ENCODE measurements around the gene MEOX1. TPM values are rescaled to one million over a fixed set of nuclear protein-coding genes. Genes with fewer than 3 reads are reported as not detected.

The MEOX1 gene
- total RNA-seq, 1 experiment from 2014 or later, result not detected

DNA sequence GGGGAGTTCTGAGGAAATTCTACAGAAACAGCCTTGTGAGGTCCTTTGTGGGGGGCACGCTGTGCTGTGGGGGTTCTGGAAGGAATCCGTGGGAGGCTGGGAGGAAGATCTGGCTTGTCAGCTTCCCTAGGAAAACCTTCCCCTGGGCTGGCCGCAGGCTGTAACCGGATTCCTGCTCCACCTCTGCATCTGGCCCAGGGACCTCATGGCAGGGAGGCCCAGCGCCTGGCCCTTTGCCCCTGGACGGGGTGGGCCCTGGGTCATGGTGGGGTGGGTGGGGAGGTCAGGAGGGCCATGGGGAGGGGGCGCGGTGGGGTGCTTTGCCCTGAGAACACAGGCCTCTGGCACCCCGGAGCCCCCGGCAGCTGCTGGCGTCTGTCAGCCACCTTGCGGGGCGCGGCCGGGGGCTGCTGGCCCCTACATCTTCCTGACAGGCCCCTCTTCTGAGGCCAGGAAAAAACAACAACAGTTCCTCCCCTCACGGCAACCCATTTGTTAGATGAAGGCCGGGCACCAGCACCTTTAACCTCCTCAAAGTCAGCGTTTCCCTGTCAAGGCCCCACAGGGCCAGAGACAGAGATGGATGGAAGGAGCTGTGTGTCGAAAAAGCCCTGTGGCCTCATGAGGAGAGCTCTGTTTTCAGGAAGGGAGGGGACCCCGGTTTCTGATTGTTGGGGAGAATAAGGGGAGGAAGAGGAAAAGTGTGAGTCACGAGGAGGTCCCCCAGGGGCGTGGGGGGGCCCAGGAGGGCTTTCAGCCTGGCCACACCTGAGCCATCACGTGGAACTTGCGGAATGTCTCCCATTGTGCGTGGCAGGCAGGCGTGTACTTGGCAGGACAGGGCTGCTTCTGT lies 3.6 kb upstream of the MEOX1 start:
- in situ Hi-C loops (cut with HindIII; ENCODE audit: low pct_unique_long_range_greater_than_20kb, low sequenced_read_pairs), result no loop called here
- no peak for DNase-seq (ENCODE audit: low read depth, low spot score)

DNA sequence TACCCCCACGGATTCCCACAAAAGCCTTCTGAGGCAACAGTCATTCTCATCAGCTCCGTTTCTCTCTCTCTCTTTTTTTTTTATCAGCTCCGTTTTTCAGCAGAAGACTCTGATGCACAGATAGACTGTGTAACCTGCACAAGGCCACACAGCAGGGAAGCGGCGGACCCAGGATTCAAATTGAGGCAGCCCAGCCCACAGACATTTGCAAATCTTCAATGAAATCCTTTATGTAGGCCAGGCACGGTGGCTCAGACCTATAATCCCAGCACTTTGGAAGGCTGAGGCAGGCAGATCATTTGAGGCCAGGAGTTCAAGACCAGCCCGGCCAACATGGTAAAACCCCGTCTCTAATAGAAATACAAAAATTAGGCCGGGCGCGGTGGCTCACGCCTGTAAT lies 2.4 kb upstream of the MEOX1 start:
- in situ Hi-C loops (cut with HindIII; ENCODE audit: low pct_unique_long_range_greater_than_20kb, low sequenced_read_pairs), result no loop called here

DNA sequence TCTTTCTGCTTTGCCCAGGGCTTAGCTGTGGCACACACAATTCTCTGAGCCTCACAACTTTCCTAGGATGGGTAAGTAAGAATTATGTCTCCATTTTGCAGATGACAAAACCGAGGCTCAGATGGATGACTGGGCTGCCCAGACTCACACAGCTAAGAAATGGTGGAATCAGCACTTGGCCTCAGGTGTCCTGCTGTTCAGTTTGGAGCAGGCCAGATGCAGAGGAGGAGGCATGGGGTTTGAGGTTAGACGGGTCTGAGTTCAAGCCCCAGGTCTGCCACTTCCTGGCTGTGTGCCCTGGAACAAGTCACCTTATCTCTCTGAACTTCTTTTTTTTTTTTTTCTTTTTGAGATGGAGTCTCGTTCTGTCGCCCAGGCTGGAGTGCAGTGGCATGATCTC lies 1.7 kb upstream of the MEOX1 start:
- no peak for DNase-seq (ENCODE audit: low read depth, low spot score)
- in situ Hi-C loops (cut with HindIII; ENCODE audit: low pct_unique_long_range_greater_than_20kb, low sequenced_read_pairs), result no loop called here

More for the DNA sequence above, 2.4 kb upstream of the MEOX1 start:
- no peak for DNase-seq (ENCODE audit: low read depth, low spot score)

DNA sequence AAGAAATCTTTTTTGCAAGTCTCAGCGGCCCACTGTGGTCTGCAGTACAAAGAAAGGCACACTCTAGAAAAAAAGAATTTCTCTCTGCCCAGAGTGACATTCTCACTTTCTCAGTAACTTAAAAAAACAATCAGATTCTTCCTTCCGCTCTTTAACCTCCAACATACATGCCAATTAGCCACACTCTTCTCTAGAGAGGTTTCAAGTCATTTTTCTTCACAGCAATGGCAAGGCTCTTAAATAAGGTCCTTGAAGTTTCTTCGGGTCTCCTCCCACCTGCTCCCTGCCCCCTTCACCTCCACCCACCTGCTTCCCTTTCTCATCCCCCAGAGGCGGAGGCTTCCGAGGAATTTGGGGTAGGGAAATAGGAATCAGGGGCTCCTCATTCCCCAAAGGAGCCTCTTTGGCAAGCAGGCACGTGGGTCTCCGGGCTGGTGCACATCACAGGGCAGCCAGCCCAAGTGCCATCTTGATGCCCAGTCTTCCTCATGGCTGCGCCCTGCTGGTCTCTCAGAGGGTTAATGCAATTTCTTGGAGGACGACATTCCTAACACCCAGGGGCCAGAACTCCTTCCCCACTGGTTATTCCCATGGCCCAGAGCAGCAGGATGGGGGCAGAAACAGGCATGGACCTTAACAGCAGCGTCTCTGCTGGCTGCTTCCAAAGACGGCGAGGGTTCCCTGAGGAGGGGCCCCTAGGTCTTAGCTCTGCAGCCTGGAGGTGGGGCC lies 855 bp upstream of the MEOX1 start:
- in situ Hi-C loops (cut with HindIII; ENCODE audit: low pct_unique_long_range_greater_than_20kb, low sequenced_read_pairs), result no loop called here
- DNase-seq (ENCODE audit: low read depth, low spot score), result no peak

DNA sequence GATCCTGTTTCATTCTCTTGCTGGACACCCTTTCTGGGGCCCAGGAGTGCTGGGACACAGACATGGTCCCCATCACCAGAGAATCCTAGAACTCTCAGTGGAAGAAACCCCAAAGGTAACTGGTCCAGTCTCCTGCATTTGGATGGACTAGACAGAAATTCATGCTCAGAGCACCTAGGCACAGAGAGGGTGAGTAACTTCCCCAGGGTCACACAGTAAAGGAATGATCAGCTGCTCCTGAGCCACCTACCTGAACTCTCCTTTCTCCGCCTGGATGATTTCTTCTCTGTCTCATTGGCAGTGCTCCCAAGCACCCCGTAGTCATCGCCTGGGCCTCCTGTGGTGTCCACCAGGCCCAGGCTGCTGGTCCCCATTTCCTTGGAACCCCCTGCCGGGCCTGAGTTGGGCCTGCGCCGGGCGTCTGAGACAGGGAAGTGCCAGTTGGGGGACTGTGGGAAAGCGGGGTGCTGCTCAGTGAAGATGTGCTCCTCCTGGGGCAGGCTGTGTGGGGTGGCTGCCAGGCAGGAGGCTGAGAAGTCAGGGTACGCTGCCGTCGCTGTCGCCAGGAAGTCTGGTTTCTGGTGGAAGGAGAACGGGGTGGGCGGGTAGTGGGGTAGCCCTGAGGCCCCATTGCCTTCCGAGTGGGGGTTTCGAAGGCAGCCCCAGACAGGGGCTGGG lies 767 bp downstream of the MEOX1 start:
- in situ Hi-C loops (cut with HindIII; ENCODE audit: low pct_unique_long_range_greater_than_20kb, low sequenced_read_pairs), result no loop called here
- DNase-seq (ENCODE audit: low read depth, low spot score), result no peak

DNA sequence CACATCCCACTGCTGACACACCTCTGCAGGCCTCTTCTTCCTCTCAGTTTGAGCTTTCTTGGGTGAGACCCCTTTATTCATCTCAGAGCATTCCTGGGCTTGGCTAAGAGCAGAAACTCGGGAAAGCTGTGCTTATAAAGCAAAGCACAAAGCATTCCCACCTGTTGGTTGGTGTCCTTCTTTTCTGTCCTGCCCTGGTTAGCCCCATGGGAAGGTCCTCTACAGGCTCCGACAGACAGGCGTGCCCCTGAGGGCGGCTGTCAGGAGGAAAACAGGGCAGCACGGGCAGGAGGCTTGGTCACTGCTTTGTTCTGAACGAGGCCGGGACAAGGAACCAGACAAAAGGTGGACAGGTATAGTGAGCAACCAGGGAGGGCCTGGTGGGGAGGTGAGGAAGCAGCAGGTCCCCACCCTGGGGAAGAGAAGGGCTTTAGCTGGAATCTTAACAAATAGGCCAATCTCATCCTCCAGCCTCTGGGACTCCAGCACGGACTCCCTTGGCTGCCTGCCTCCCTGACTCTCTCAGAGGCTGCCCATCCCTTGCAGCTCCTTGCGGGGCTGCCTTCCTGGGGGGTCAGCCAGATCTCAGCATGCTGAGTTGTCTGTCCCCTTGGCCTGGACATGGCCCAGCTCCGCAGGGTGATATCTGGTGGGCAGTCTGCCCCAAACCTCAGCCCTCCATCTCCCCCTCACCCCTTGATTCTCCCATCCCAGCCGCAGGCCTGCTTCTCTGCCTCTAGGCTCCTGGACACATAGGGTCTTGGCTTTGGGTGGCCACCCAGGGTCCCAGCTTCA lies 1.7 kb downstream of the MEOX1 start:
- no peak for DNase-seq (ENCODE audit: low read depth, low spot score)
- in situ Hi-C loops (cut with HindIII; ENCODE audit: low pct_unique_long_range_greater_than_20kb, low sequenced_read_pairs), result no loop called here

DNA sequence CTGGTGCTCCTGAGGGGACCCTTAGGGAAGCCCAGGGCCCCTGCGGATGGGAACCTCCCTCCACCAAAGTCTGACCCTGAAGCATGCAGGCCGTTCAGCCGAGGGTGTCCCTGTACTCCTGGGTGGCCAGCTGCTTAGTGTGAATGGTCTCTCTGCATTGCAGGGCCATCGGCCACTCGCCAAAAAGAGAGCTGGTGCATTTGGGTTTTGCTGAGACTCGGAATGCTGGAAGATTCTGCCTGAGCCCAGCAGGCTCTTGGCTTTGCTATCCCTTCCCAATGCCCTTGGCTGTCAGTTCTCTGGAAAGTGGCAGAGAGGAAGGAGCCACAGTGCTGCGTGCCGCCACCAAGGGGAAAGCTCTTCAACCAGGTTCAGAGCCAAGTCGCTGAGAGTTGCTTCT lies 2.8 kb downstream of the MEOX1 start:
- no peak for DNase-seq (ENCODE audit: low read depth, low spot score)
- in situ Hi-C loops (cut with HindIII; ENCODE audit: low pct_unique_long_range_greater_than_20kb, low sequenced_read_pairs), result no loop called here

DNA sequence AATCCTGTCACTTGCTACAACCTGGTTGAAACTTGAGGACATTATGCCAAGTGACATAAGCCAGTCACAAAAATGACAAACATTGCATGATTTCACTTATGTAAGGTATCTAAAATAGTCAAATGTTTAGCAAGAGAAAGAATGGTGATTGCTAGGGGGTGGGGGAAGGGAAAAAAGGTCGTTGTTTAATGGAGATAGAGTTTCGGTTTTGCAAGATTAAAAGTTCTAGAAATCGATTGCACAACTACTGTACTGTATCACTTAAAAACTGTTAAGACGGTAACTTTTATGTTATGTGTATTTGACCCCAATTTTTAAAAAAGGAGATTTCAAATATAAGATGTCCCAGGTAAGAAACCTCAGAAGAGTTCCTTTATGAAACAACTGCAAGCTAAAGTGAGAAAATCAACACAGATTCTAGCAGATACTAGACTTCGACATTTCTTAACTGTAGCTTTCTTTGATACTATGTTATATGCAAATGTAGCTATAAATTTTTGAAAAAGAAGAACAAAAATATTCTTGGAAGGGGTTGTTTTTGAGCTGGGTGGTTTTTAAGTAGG lies 5.9 kb downstream of the MEOX1 start:
- in situ Hi-C loops (cut with HindIII; ENCODE audit: low pct_unique_long_range_greater_than_20kb, low sequenced_read_pairs), result no loop called here
- no peak for DNase-seq (ENCODE audit: low read depth, low spot score)

DNA sequence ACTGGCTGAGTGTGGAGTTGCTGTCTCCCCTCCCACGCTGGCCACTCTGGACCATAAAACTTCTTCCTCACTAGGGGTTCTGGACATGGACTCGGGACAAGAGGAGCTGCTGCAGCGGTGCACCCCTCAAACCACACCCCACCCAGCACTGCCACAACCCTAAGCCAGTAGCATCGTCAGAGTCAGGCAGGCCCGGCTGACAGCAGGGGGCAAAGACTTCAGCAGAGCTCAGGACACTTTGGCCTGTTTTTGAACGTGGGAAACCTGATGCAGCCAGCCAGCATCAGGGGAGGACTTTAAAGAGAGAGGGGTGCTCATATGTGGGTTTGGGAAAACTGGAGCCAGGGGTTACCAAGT lies 9.6 kb downstream of the MEOX1 start:
- in situ Hi-C loops (cut with HindIII; ENCODE audit: low pct_unique_long_range_greater_than_20kb, low sequenced_read_pairs), result no loop called here
- no peak for DNase-seq (ENCODE audit: low read depth, low spot score)

DNA sequence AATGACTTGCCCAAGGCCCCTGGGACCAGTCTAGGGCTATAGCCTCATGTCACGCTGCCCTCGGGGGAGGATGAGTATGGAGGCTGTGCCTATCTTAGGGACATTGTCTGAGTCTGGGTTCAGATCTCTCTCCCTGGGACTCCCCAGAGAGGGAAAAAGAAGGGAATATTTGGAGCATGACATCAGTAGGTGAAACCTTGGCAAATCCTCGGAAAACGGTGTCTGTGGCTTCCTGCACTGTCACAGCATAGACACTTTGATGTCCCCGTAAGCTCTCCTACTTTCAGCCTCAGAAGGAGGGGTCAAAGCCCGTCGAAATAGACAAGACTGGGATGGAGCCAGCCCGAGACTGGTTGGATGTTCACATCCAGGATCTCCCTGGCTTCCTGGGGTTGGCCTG lies 11.3 kb downstream of the MEOX1 start:
- in situ Hi-C loops (cut with HindIII; ENCODE audit: low pct_unique_long_range_greater_than_20kb, low sequenced_read_pairs), result no loop called here
- no peak for DNase-seq (ENCODE audit: low read depth, low spot score)

DNA sequence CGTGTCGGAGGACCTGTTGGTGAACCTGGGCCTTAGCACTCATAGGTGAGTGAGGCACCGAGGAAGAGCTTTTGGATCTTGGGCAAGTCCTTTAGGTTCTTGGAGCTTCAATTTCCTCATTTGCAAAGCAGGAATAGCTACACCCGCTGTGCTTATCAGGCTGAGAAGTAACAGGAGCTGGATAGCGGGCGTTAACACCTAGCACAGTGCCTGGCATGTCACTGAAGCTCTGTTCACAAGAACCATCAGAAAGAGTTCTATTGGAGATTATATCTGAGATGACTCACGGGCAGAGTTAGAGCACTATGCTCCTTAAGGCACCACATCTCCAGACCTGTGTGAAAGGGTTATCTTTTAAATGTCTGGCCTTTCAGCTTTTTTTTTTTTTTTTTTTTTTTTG lies 12.8 kb downstream of the MEOX1 start:
- no peak for DNase-seq (ENCODE audit: low read depth, low spot score)
- in situ Hi-C loops (cut with HindIII; ENCODE audit: low pct_unique_long_range_greater_than_20kb, low sequenced_read_pairs), result no loop called here

DNA sequence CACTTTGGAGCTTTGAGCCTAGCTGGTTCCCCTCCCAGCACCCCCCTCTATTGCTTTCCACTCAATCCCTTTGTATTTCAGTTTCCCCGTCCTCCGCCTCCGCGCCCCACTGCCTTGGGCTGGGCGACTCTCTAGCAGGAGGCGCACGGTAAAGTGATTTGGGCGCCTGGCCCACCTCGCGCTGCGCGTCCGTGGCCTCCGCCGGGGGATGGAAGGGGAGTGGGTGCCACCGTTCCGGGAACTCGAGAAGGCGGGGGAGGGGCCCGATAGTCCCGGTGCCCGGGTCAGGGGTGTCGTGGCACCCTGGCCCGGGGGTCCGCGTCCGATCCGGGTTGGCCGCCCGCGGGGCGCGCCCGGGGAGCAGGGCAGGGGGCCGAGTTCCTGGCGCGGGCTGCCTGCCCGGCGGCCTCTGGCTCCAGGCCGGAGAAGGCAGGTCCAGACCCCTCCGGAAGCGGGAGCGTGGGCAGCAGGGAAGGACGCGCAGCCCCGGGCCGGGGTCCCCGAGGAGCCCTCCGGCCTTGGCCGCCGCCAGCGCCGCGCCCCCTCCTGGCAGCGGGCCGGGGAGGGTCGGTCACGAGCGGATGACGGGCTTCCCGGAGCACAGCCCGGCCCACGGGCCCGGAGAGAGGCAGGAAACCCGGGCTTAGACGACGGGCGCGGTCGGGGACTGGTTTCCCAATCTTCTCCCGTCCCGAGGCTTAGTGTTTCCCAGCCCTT lies 15.8 kb downstream of the MEOX1 start:
- in situ Hi-C loops (cut with HindIII; ENCODE audit: low pct_unique_long_range_greater_than_20kb, low sequenced_read_pairs), result no loop called here
- no peak for DNase-seq (ENCODE audit: low read depth, low spot score)

DNA sequence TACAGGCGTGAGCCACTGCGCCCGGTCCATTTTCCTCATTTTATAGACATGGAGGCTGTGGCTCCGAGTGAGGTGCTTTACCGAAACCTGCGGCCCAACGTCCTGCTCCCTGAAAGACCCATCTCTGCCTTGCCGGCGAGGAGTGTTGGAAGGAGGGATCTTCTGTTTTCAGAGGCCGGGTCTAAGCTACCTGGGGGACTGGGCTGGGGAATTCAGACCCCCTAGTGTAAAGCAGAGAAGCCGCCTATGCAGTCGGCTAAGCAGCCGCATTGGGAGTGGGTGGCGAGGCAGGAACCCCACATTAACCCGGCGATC lies 16.3 kb downstream of the MEOX1 start:
- in situ Hi-C loops (cut with HindIII; ENCODE audit: low pct_unique_long_range_greater_than_20kb, low sequenced_read_pairs), result no loop called here
- DNase-seq (ENCODE audit: low read depth, low spot score), result no peak

DNA sequence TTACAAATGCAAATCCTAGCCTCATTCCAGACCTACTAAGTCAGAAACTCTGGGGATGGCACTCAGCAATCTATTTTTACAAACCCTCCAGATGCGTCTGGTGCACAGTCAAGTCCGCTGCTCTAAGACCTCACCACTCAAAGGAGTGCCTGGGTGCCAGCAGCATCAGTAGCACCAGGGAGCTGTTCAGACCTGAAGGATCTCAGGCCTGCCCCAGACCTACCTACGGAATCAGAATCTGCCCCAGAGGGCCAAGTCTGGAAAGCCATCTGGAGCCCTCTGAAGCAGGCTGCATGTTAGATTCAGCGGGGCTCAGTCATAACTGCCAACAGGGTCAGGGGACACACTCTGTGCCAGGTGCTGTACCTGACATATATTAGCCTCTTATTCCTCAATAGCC lies 17.6 kb downstream of the MEOX1 start:
- in situ Hi-C loops (cut with HindIII; ENCODE audit: low pct_unique_long_range_greater_than_20kb, low sequenced_read_pairs), result no loop called here
- no peak for DNase-seq (ENCODE audit: low read depth, low spot score)

DNA sequence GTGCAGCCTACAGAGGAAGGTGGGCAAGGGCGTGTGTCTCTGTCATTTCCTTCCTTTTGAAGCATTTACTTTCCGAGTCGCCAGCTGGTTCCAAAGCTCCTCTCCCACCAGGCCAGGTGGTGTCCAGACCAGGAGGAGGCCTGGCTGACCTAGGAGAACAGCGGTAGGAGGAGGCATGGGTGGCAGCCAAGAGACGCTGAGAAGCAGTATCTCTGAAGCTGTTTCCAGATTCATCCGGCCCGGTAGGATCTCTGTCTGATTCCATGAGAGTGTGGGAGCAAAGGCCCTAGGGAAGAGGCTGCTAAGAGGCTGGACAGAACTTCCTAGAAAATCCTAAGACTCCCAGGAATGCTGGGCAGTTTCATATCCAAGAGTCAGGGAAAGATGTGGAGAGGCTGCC lies 20.3 kb downstream of the MEOX1 start:
- in situ Hi-C loops (cut with HindIII; ENCODE audit: low pct_unique_long_range_greater_than_20kb, low sequenced_read_pairs), result no loop called here
- no peak for DNase-seq (ENCODE audit: low read depth, low spot score)

DNA sequence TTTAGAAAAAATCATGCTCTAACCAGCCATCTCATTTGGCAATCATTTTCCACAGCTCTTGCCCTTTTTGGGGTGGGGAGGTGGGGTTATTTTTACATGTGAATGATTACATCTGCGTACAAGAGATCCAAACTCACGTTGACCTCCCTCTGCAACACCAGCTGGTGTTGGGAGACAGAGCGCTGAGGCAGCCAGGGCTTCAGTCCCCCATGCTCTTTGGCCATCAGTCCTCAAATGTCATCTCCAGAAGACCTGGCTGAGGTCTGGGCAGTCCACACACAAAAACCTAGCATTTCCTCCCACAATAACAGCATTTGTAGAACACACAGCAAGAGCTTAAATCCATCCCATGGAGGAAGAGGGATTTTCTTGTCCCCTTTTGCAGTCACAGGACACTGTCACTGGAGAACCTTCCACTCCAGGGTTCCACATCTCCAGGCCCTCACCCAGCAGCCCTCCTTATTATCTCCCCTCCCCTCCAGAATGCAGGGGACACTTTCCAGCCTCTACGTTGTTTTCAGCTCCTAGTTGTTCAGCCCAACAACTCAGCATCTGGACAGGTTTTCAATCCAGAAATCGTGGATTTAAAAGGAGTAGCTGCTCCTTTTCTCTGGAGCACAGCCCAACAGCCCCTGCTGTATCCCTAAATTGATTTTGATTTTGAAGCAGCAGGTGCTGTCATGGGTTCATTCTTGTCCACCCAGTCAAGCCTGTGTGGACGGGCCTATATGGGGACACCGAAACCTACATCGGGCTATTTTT lies 21.1 kb downstream of the MEOX1 start:
- DNase-seq (ENCODE audit: low read depth, low spot score), result no peak
- in situ Hi-C loops (cut with HindIII; ENCODE audit: low pct_unique_long_range_greater_than_20kb, low sequenced_read_pairs), result no loop called here

All from SK-MEL-5 (cell line).